T47D (cell line): ENCODE results near the gene PON3.
"Not testable (repeated sequence)": the region's sequence is repeated elsewhere in the genome, so short reads cannot be mapped to it uniquely, and the experiment has no call there.

Experiments used
- DNase-seq, 2 experiments: peaks; one replicate each; pipeline versions ENCODE4 v3.0.0 to v3.0.0-alpha.2; 2011 to 2012; ENCODE audit warnings: low read depth in 1 of 2, low spot score in 1 of 2
- JUND ChIP-seq: IDR thresholded peaks from 2 replicates; pipeline ENCODE4 v1.6.1; 2012; ENCODE audit warnings: low read depth
- in situ Hi-C: cut with HindIII; loops from 2 replicates; pipeline ENCODE4 v1.10.0; 2016; ENCODE audit warnings: low sequenced_read_pairs, low pct_unique_long_range_greater_than_20kb

Gene PON3

GRCh38 chr7:95404316-95404865, 8.2 kb upstream of the PON3 start:
- TF ChIP-seq JUND, result no peak
- in situ Hi-C loops, result no loop called here
- no peak for DNase-seq

DNA sequence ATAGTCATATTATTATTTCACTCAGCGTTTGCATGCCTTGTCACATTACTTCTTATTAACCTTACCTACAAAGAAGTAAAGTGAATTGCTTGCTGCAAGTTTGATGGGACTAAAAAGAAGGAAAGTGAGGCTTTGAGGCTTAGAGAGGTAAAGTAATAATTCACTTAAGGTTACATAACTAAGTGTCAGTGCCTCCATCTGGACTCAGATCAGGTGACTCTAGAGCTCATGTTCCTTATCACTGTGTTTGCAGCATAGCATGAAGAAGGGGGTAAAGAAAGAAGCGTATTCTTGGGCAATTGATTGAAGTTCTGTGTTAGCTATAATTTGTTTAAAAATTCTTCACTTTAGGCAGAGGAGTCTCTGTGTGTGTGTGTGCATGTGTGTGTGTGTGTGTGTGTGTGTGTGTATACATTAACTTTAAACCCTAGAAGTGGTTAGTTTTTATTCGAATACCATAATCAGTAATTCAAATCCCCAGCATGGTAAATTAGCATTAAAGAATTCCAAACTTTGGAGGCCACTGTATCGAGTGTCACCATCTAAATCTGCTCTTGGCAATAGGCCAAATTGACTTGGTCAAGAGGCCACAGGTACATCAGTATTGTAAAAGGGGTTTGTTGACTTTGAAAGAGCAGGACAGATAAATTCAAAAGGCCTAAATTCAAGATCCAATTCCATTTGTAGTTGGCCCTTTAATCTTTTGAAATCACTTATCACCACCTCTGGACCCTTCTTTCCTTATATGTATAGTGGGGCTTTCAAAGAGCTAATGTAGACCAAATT, 2.2 kb upstream of the PON3 start:
- no peak for DNase-seq
- in situ Hi-C loops, result no loop called here
- TF ChIP-seq JUND, result no peak

GRCh38 chr7:95397381-95397780, 1.2 kb upstream of the PON3 start:
- no peak for TF ChIP-seq JUND
- DNase-seq, result no peak
- in situ Hi-C loops, result no loop called here

- DNase-seq, result peak in 1 of 2 experiments; percentile 33
- TF ChIP-seq JUND, result no peak
- in situ Hi-C loops, result no loop called here
Observed at GRCh38 chr7:95395755-95396135, 430 bp downstream of the PON3 start.

- no peak for TF ChIP-seq JUND
- no peak for DNase-seq
- in situ Hi-C loops, result no loop called here
Observed at GRCh38 chr7:95394370-95394769, 1.8 kb downstream of the PON3 start.

DNA sequence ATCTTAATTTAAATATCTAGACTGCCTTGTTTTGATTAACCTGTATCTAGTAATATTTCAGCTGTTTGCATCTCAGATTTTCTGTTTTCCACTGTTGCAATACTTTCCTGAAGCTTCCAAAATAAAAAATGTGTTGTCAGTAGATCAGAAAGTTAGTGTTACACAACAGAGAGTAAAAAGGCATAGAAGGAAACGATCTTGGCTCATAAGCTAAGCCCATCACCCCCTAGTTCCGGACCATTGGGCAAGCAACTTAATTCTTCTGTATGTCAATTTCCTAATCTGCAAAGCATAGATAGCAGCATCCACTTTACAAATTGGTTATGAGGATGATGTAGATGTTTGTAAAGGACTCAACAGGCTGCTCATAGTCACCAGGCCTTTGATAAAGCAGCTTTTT, 4.4 kb downstream of the PON3 start:
- no peak for DNase-seq
- TF ChIP-seq JUND, result no peak
- in situ Hi-C loops, result no loop called here

DNA sequence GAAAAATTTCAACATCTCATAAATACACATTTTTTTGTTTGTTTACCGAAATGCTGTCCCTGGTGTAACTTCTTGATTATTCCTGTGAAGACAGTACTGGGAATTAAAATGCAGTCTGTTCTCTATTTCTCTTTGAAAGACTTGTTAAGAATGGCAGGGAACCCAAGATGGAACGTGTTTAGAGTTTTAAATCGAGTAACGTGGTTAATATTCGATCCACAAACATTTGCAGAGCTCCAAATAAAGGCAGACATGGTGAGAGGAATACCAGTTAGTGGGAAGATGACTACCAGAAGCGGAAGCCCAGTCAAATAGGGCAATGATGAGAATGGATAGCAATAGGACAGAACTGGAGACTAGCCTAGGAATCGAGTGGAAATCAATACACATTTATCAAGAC, 6.7 kb downstream of the PON3 start:
- in situ Hi-C loops, result no loop called here
- no peak for DNase-seq
- TF ChIP-seq JUND, result no peak

DNA sequence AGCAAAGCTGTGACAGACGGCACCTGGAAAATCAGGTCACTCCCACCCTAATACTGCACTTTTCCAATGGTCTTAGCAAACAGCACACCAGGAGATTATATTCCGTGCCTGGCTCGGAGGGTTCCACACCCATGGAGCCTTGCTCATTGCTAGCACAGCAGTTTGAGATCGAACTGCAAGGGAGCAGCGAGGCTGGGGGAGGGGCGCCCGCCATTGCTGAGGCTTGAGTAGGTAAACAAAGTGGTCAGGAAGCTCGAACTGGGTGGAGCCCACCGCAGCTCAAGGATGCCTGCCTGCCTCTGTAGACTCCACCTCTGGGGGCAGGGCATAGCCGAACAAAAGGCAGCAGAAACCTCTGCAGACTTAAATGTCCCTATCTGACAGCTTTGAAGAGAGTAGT, 16.7 kb downstream of the PON3 start:
- DNase-seq, in situ Hi-C loops: not testable (repeated sequence)

GRCh38 chr7:95376632-95377400, 19.4 kb downstream of the PON3 start:
- DNase-seq, result no peak
- TF ChIP-seq JUND, result no peak
- in situ Hi-C loops, result no loop called here

DNA sequence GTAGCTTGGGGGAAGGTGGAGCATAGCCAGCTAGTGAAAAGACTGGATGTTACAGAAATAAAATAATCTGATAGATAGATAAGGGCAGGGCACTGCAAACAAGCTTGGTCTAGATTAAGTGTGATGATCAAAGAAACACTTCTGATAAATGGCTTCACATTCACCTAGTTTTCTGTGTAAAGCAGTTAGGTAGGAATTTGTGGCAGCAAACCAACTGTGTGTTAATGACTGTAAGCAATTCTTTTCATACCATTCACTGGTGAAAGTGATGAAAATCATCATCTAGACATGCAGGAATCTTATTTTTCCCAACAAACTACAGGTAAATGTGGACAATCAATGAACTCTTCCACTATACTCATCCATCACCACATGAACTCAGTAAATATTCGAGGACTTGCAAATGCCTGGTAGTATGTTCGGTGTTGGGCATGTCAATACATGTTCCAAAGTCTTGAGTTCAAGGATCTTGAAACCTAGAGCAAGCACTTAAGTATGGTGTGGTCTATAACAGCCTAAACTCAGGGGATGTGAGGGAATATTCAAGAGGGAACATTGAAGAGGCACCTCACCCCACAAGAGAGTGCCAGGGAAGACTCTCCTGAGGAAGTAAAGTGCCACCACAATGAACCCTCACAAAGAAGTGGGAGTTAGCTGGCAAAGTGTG, 20.5 kb downstream of the PON3 start:
- peak in 1 of 2 experiments; percentile 11 for DNase-seq
- in situ Hi-C loops, result no loop called here
- no peak for TF ChIP-seq JUND

GRCh38 chr7:95373323-95373722, 22.9 kb downstream of the PON3 start:
- no peak for TF ChIP-seq JUND
- in situ Hi-C loops, result no loop called here
- no peak for DNase-seq

DNA sequence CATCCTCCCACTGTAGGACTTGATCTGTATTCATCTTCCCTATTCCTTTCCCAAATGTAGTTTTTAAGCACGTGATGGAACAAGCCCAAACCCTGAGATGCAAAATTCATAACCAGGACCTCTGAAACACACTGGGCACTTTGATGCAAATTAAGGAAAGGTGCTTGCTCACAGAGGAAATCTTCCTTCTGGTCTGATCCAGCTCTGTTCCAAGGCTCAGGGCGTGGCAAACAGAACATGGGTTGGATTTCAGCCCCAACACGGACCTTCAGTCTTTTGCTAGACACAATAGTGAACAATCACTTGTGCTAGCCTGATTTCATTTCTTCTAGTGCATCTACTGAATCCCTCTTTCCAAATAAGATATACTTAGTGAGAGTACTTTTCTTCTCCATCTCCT, 27.9 kb downstream of the PON3 start:
- DNase-seq, result peak in 1 of 2 experiments; percentile 48
- no peak for TF ChIP-seq JUND
- in situ Hi-C loops, result no loop called here

GRCh38 chr7:95367606-95368005, 28.6 kb downstream of the PON3 start:
- TF ChIP-seq JUND, result peak; percentile 39; the same call in 1 of the 2 replicates
- in situ Hi-C loops, result no loop called here
- peak; percentile 20 to 96 for DNase-seq
